ENCODE results near the gene FGF14. TPM values are rescaled to one million over a fixed set of nuclear protein-coding genes. Genes with fewer than 3 reads are reported as not detected.

The FGF14 gene
- total RNA-seq, 1 donor from 2014 or later = 1.4 TPM

DNA sequence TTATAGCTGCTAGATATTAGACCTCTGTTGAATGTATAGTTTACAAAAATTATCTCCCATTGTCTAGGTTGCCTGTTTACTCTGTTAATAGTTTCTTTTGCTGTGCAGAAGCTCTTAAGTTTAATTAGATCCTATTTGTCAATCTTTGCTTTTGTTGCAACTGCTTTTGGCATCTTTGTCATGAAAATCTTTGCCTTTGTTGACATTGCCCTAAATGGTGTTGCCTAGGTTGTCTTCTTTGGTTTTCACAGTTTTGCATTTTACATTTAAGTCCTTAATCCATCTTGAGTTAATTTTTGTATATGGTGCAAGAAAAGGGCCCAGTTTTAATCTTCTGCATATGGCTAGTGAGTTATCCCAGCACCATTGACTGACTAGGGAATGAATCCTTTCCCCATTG lies 618.3 kb downstream of the FGF14 start:
- peaks cover 4% of the 10 kb centered on the region for H3K27me3 Mint-ChIP-seq (ENCODE audit: insufficient read depth, low read depth)
- Histone ChIP-seq H3K27me3 (no peaks in the 10 kb centered on the region), H3K27ac (no peak overlapping the region), H4K20me1 (ENCODE audit: low read depth) (no peaks in the 10 kb centered on the region), H3K79me2 (ENCODE audit: low read depth) (no peaks in the 10 kb centered on the region), H3K9ac (no peak overlapping the region), H3K36me3 (no peaks in the 10 kb centered on the region), H3K4me2 (no peak overlapping the region), H3K4me1 (no peaks in the 10 kb centered on the region), H3K4me3 (no peak overlapping the region), H2AFZ (replicated peaks) (no peak overlapping the region), H3F3A (ENCODE audit: low read depth) (no peaks in the 10 kb centered on the region), H3K9me3 (ENCODE audit: low read depth) (no peaks in the 10 kb centered on the region)
- no peak for DNase-seq (ENCODE audit: low spot score)
- no peaks in the 10 kb centered on the region for H3K4me1 Mint-ChIP-seq
- H3K4me3 Mint-ChIP-seq = no peak overlapping the region
- H3K9me3 Mint-ChIP-seq = no peaks in the 10 kb centered on the region
- no peaks in the 10 kb centered on the region for H3K36me3 Mint-ChIP-seq
- no peak overlapping the region for H3K27ac Mint-ChIP-seq
- TF ChIP-seq EZH2 (IDR thresholded peaks at IDR 0.05) (no peak), EZH2phosphoT487 (IDR thresholded peaks at IDR 0.05) (no peak)
- TF ChIP-seq, protein P1, sequence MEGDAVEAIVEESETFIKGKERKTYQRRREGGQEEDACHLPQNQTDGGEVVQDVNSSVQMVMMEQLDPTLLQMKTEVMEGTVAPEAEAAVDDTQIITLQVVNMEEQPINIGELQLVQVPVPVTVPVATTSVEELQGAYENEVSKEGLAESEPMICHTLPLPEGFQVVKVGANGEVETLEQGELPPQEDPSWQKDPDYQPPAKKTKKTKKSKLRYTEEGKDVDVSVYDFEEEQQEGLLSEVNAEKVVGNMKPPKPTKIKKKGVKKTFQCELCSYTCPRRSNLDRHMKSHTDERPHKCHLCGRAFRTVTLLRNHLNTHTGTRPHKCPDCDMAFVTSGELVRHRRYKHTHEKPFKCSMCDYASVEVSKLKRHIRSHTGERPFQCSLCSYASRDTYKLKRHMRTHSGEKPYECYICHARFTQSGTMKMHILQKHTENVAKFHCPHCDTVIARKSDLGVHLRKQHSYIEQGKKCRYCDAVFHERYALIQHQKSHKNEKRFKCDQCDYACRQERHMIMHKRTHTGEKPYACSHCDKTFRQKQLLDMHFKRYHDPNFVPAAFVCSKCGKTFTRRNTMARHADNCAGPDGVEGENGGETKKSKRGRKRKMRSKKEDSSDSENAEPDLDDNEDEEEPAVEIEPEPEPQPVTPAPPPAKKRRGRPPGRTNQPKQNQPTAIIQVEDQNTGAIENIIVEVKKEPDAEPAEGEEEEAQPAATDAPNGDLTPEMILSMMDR (IDR thresholded peaks at IDR 0.05) = no peak

DNA sequence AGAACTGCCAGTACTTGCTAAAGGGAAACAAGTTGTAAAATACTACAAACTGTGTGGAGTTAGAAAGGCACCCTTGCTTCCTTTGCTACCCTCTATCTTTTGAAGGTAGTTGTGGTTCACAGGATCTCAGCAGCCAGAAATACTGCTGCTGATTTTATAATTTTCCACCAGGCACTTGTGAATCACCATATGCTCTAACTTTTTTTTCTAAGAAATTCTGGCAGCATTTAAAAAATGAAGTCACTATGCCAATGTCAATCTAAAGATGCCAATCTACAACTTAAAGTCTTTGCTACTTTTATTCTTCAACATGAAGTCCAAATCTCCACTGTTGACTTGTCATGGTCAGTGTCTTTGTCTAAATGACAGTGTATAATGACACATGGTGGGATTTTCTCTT lies 621.6 kb downstream of the FGF14 start:
- H3K27me3 Mint-ChIP-seq (ENCODE audit: insufficient read depth, low read depth) = peaks cover 2% of the 10 kb centered on the region
- Histone ChIP-seq H3K79me2 (ENCODE audit: low read depth) (no peaks in the 10 kb centered on the region), H3K4me2 (no peak overlapping the region), H3K9me3 (ENCODE audit: low read depth) (no peaks in the 10 kb centered on the region), H3K27ac (no peak overlapping the region), H3K27me3 (no peaks in the 10 kb centered on the region), H3F3A (ENCODE audit: low read depth) (no peaks in the 10 kb centered on the region), H2AFZ (replicated peaks) (no peak overlapping the region), H3K4me3 (no peak overlapping the region), H3K4me1 (no peaks in the 10 kb centered on the region), H3K9ac (no peak overlapping the region), H4K20me1 (ENCODE audit: low read depth) (no peaks in the 10 kb centered on the region), H3K36me3 (no peaks in the 10 kb centered on the region)
- TF ChIP-seq, protein P1 (IDR thresholded peaks at IDR 0.05) = no peak
- TF ChIP-seq EZH2 (IDR thresholded peaks at IDR 0.05) (no peak), EZH2phosphoT487 (IDR thresholded peaks at IDR 0.05) (no peak)
- H3K27ac Mint-ChIP-seq = no peak overlapping the region
- H3K4me3 Mint-ChIP-seq = no peak overlapping the region
- no peaks in the 10 kb centered on the region for H3K9me3 Mint-ChIP-seq
- H3K36me3 Mint-ChIP-seq = no peaks in the 10 kb centered on the region
- no peaks in the 10 kb centered on the region for H3K4me1 Mint-ChIP-seq
- no peak for DNase-seq (ENCODE audit: low spot score)

DNA sequence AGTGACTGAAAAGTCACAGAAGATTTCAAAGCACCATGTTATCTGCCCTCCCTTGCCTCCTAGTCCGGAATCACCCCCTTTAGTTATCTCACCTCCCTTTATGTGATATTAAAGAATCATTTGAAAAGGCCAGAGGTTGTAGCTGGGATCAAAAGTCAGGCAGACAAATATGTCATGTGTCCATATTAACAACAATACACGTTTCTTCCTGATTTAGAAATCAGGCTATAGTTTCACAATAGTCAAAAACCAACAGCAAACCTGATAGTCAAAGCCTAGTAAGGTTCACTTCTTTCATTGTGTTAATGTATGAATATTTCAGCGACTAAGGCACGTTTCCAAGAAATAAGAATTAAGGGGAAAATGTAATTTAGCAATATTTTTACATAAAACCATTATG lies 622.7 kb downstream of the FGF14 start:
- Histone ChIP-seq H3K36me3 (no peaks in the 10 kb centered on the region), H3K9me3 (ENCODE audit: low read depth) (no peaks in the 10 kb centered on the region), H3K4me1 (no peaks in the 10 kb centered on the region), H3K27me3 (no peaks in the 10 kb centered on the region), H3K4me3 (no peak overlapping the region), H4K20me1 (ENCODE audit: low read depth) (no peaks in the 10 kb centered on the region), H3K27ac (no peak overlapping the region), H3K9ac (no peak overlapping the region), H3K79me2 (ENCODE audit: low read depth) (no peaks in the 10 kb centered on the region), H3F3A (ENCODE audit: low read depth) (no peaks in the 10 kb centered on the region), H2AFZ (replicated peaks) (no peak overlapping the region), H3K4me2 (no peak overlapping the region)
- no peaks in the 10 kb centered on the region for H3K9me3 Mint-ChIP-seq
- no peak overlapping the region for H3K27ac Mint-ChIP-seq
- H3K4me3 Mint-ChIP-seq = no peak overlapping the region
- TF ChIP-seq, protein P1 (IDR thresholded peaks at IDR 0.05) = no peak
- no peak for TF ChIP-seq EZH2 (IDR thresholded peaks at IDR 0.05)
- no peak for TF ChIP-seq EZH2phosphoT487 (IDR thresholded peaks at IDR 0.05)
- no peaks in the 10 kb centered on the region for H3K4me1 Mint-ChIP-seq
- DNase-seq (ENCODE audit: low spot score) = no peak
- H3K27me3 Mint-ChIP-seq (ENCODE audit: insufficient read depth, low read depth) = peaks cover 2% of the 10 kb centered on the region
- H3K36me3 Mint-ChIP-seq = no peaks in the 10 kb centered on the region

All from neural progenitor cell (in vitro differentiated cells).